HUDEP-2 (cell line): ENCODE data around the gene WWOX.

Source experiments
- DNase-seq, 76 experiments: peaks; one replicate each; lab custom pipeline; 2025; ENCODE audit not compliant: unreplicated experiment in 76 of 76; lab: John Stamatoyannopoulos, UW

The WWOX gene

DNA sequence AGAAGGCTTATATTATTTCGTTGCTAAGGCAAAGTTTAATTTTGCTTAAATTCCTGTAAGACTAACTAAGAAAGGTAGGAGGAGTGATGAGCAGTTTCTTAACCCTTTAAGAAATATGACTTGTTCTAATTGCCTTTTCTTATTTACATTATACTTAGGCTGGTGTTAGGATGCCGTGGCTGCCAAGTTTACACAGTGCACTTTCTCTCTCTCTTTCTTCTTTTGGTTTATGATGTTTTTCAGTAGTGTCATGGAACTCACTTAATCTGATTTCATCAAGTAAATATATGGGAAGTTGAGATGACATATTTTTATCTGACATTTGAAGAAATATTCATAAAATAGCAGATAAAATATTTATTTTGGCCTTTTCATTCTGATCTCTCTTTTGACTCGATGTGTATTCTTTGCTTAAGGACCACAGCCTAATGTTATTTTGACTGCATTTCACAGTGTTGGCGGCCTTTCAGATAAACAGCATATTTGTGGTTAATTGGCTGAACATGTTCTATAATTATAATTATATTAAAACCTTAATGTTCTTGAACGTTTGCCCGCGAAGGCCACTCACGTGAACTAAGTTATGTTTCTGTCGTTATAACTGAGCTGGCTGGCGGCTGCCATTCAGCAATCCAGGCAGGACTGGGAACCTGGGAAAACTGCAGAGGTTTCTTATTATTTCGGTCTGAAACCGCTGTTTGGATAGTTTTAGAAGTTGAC is 191.6 kb downstream of the WWOX start:
- DNase-seq: no peak

- DNase-seq: no peak
Observed at GRCh38 chr16:78291604-78292003, 192.2 kb downstream of the WWOX start.

GRCh38 chr16:78292086-78292843 is 192.8 kb downstream of the WWOX start:
- no peak for DNase-seq

GRCh38 chr16:78292844-78293380 is 193.5 kb downstream of the WWOX start:
- no peak for DNase-seq

- DNase-seq: no peak
Observed at GRCh38 chr16:78294538-78295225, 195.2 kb downstream of the WWOX start.

DNA sequence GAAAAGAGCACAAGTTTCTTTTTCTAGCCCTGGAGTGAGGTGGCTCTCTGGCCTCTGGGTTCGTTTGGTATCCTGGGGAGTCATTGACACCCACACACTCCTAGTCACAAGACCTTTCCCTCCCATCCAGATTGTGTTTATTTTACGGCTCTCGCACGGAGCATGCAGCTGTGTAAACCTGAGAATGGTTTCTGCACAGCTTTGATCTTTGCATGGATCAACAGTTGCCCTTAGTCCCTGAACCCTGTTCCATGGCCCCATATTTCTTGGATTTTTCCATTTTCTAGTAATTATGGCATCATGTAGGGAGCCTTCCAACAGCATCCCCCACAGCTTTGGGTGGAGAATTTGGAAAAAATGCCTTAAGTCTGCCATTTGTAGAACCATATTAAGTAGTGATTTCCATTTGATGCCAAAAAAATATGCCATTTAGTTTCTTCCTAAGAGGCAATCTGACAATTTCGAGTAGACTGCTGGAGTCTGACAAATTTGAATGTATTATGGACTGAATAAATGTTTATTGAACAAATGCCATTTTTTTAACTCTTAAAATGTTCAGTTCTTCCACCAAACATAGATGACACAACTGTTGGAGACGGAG is 197.7 kb downstream of the WWOX start:
- no peak for DNase-seq

DNA sequence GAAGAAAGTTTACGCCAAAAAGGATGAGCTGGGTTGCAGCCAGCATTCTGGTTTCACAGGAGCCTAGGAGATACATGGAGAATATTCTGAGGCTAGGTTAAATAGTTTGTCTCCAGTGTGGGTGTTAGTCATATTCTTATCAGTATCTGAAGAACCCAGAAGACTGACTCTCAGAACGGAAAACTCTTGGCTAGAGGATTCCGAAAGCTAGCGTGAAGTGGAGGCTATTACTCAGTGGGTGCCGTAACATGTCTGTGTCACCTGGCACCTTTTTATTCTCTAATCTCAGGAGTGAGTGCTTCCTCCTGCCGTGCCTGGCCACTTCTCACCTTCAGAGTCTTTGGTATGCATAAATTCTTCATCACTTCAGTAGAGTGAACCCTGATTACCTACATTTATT is 199.5 kb downstream of the WWOX start:
- DNase-seq: peak in 16 of 76 experiments; percentile 2 to 38 (median 16)

DNA sequence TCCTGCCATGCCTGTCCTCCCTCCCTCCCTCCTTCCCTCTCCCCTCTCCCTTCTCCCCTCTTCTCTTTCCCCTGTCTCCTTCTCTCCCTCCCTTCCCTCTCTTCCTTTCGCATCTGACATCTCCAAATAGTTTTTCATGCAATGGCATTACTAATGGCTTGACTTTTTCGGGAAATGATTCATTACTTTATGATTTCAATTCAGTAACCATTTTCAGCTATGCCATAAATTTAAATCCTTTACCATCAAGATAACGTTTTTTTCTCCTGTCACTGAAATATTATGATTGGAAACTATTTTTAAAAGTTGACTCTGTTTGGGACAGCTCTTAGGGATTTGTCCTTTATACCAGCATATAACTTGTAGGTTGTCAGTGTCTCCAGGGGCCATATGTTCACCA is 201.0 kb downstream of the WWOX start:
- no peak for DNase-seq

GRCh38 chr16:78303946-78304345 is 204.5 kb downstream of the WWOX start:
- no peak for DNase-seq

- DNase-seq: no peak
Observed at GRCh38 chr16:78306361-78306760, 206.9 kb downstream of the WWOX start.

GRCh38 chr16:78307824-78308528 is 208.5 kb downstream of the WWOX start:
- DNase-seq: no peak

DNA sequence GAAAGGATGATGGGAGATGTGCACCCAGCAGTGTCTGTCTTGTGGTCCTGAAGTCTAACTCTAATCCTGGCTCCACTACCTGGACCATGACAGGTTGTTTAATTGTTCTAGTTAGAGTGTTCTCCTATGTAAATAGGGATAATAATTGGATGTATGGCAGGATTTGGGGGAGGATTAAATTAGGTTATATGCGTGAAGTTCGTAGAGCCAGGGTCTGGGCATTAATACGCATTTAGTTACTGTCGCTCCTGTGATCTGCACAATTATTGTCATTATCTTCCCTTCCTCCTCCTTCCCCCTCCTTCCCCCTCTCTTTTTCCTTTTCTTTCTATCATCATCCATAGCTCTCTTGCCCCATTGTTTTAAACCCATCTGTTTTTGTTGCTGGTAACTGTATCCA is 210.3 kb downstream of the WWOX start:
- no peak for DNase-seq

DNA sequence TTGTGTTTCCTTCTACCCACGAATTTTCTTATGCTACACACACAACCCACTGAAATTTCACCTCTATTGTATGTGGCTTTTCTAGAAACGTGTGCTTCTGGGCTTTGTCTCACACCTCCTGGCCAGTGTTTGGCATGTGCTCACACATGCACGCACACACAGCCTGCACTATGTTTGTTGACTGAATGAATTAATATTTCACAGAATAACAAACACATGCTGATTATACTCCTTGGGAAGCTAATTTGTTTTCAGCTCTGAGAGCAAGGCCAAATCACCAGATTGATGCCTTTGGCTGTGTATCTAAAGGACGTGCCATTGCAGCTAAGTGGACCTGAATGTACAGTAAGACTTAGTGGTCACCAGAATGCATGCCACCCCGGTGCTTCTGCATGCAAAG is 210.7 kb downstream of the WWOX start:
- no peak for DNase-seq

DNA sequence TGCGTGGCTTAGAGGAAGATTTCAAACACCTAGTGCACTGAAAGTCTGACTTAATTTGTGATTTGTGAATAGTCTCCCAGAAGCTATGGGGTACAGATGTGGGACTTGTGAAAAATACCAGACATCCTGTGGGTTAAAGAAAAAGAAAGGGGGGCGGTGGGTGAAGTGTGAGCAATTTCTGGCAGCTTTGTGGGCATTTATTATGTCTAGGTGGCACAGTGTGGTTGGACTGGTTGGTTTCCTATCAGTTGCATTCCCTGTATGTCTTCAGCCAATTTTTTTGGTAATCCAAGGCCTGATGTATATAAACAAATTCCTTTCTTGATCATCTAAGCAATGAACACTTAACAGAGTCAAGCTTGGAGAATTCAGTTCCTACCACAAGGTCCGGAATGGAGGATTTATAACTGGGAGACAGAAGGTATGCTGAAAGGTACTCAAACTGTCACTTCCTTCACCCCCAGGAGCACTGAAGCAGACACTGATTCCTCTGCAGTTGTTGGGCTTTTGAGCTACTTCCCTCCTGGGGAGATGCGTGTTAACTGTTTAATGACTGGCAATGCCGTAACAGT is 211.6 kb downstream of the WWOX start:
- DNase-seq: no peak

DNA sequence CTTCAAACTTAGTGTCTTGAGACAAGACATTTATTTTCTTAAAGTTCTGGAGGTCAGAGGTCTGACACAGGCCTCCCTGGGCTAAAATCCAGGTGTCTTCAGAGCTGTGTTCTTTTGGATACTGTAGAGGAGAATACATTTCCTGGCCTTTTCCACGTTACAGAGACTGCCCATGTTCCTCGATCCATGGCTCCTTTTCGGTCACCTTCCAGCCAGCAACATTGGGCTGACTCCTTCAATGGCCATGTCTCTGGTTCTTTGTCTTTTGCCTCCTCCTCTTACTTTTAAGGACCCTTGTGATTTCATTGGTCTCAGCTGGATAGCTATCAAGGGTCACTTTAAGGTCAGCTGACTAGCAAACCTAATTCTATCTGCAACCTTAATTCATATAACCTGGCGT is 212.4 kb downstream of the WWOX start:
- DNase-seq: no peak

DNA sequence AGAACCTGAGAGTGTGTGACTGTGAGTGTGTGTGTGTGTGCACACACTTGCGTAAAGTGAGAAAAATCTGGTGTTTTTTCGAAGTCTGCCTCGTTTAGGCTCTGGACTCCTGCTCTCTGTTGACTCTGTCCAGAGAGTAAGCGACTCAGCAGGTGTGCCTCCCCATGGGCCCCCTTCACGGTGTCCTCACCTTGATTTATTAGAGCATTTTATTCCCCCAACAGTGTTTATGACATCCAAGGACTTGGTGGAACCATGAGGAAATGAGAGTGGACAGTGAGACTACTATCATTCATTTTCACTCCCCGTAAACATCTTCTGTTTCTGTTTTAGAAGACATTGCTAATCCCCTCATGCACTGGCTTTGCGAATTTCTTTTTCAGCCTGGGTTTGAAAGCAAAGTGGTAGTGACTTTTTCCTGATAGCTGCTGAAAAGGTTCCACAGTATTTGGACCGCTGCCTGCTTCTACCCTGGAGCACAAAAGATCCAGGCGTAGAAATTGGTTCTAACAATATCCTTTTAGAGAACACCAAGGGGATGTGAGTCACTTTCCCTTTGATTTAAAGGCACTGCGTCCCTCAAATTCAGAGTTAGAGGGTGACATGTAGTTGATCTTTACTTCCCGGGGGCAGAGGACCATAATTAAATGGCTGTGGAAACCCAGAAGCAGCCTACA is 218.2 kb downstream of the WWOX start:
- DNase-seq: no peak

DNA sequence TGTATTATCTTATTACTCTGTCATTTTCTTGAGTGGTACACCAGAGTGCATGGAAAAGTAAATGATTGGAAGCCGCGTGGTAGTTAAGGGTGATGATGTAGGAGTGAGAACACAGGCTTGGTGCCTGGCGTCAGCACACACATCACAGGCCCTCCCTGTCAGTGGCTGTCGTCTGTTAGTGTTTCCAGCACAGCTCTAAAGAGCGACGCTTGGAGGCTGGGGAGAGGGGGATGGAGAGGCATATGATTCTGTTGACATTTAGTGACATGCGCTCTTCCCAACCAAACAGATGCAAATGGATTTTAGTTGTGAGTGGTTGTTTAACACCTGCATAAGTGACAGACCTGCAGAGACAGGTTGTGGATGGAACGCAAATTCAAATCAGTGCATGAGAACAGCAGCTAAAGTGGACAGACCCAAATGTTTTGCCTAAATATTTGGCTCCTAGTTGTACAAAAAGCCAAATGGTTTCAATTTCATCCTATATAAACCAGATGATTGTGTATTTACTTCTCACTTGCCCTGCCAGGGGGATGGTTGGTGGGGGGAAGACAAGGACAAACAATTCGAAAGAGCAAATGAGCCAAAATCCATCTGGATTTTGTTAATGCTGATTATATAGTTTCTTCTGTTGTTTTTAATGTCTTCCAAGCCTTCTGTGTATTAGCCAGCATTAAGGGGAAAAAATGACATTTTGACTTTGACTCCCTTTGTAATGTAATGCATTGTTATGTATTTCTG is 222.3 kb downstream of the WWOX start:
- DNase-seq: no peak

GRCh38 chr16:78323315-78323714 is 223.9 kb downstream of the WWOX start:
- DNase-seq: no peak
